NCI-H446 treated with DMSO at 0.1 percent for 48 hours (cell line): Measurements from ENCODE around the gene ANKFY1.

Experiments
- DNase-seq: peaks from one replicate; lab custom pipeline; 2025; lab: John Stamatoyannopoulos, UW

ANKFY1 gene

DNA sequence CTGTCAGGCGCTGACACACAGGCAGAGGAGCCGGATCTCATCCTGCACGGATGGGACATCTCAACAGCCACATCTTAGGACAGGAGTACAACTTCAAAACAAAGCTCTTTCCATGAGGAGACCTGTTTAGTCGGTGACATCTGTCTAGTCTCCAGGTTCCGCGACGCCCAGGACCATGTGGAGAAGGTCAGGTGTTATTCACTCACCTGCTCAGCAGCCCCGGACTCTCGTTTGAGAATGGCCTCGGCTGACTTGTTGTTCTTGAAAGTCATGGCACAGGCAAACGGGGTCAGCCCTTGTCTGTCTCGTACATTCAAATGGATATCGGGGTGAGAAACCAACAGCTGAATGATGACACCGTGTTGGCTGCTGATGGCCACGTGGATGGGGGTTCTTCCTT is 85.1 kb downstream of the ANKFY1 start:
- no peak for DNase-seq

DNA sequence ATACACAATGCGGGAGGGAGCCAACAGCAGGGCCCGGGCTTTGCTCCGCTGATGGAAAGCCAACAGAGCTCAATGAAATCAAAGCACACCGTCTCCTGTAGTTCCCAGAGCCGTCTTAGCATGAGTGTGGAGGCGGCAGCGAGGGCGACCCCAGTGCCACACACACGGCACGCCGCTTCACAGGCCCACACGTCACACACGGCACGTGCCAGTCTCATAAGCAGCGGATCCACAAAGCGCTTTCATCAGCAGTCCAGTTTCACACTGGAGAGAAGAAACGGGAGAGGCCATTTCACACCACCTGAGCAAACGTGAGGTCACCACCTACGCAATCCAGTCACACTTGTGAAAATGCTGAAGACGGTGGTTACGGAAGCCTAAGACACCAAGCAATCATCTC is 86.0 kb downstream of the ANKFY1 start:
- DNase-seq, result no peak

DNA sequence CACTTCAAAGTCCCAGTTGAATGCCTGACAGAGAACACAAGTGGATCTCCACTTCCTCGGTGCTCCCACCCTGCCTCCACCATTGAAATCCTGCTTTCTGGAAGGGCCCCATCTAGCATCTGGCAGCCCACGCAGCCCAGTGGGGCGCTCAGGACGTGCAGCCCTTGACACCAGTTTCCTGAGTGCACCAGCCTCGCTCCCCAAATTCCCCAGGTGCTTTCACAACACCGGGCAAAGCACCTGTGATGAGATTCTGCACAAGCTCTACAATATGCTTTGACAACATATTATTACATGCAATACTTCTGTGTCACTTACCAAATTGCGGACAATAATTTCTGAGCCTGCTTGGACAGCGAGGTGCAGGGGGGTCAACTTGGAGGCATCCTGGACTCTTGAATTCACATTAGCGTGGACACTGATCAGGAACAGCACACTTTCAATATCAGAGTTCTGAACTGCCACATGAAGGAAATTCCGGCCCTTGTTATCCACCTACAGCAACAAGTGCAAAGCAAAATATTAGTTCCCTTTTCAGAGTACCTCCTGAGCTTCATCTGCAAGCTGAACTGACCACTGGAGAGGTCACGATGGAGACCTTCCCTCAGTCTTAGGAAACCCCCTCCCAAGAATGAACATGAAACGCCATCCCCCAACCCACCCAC is 86.8 kb downstream of the ANKFY1 start:
- DNase-seq, result no peak

GRCh38 chr17:4175921-4176807 is 87.6 kb downstream of the ANKFY1 start:
- no peak for DNase-seq

DNA sequence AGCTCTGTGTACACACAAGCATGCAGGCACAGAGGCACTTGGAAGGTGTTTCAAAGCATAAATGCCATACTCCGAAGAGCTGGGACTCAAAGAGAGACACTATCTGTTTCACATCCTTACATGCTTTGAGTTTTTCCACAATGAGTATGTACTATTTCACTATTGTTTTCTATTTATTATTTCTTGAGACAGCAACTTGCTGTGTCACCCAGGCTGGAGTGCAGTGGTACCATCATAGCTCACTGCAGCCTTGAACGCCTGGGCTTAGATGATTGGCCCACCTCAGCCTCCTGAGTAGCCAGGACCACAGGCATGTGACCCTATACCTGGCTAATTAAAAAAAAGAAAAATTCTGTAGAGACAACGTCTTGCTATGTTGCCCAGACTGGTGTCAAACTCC is 89.2 kb downstream of the ANKFY1 start:
- DNase-seq, result no peak

GRCh38 chr17:4173781-4174180 is 90.0 kb downstream of the ANKFY1 start:
- no peak for DNase-seq

DNA sequence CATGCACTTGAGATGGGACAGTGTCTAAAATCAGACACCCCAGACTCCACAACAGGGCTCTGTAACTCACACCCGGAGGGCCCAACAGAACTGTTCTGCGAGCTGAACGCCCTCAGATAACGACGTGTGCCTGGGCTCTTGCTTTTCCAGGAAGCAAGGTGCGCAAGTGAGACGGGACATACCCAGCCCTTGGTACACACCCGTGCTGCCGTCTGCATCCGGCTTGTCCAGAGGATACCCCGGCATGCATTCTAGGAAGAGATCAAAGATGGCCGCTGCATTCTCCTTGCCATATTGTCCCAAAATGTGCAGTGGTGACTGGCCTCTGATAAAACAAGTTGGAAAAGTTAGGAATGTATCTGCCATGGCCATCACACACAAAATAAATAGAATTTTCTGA is 91.4 kb downstream of the ANKFY1 start:
- no peak for DNase-seq

DNA sequence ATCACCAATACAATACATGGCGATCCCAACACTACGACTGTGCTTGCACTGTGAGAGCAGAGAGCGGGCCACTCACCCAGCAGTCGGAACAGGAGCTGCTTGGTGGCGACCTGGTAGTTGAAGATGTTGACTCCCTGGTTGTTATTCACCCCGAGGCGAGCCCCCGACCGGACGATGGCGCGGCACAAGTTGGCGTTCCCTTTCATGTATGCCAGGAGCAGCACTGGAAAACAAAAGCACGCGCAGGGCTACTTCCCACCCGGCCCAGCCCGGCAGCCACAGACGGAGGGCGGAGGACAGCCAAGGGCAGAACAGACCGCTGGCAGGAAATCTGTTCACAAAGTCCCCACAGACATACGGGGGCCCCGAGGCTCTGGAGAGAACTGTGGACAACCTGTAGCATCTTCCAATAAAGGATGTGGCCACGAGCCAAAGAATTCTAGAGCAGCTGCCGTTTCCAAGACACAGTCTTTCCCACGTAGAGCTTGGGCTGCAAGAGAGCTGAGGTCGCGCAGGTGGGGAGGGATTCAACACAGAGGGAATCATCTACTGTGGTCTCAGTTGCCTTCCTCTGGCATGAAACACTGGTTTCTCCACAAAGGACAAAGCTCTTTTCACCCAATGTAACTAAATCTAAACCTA is 93.0 kb downstream of the ANKFY1 start:
- DNase-seq, result no peak

DNA sequence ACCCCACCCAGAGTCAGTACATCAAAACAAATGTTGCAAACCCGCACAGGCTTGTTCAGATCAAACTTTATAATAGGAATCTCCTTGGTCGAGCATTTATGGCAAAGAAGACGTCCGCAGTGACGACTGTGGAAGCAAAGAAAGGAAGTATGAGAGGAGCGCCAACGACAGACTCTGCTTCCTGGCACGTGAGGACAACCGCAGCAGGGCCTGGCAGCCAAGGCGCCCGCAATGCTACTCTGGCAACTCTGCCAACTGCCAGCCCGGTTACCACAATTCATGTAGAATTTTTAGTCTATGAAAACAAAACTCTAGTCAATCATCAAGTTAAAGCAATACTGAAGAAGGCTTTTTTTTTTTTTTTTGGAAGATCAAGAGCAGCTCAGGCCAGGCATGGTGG is 96.0 kb downstream of the ANKFY1 start:
- no peak for DNase-seq

- no peak for DNase-seq
Measured at GRCh38 chr17:4166419-4166818, 97.4 kb downstream of the ANKFY1 start.

DNA sequence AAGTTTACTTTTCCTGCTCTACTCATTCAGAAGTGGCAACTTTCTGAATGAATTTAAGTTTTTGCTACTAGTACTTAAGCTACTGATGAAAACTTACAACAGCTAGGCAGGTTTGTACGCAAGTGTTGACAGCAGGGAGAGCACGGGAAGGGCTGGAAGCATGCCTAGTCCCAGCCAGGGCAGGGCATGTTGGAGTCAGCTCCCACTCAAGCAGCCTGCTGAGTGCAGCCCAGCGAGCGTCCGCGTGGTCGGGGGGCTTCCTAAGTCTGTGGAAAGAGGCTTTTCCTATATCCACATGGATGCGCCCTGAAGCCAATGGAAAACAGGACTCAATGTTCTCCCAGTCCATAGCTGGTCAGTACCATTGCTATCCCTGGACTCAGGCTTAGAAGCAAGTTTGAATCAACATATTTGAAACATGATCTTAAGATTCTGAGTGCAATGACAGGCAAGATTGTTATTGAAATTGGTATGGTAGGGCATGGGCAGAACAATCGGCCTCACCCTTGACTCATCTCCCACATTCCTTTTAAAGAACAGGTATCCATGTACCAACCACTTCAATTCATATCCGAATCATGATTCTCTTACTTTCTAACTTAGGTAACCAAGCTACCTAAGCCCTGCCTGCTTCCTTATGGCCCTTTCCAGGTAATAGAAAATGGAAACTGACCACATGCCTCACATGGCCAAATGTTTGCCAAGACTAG is 98.3 kb downstream of the ANKFY1 start:
- no peak for DNase-seq

DNA sequence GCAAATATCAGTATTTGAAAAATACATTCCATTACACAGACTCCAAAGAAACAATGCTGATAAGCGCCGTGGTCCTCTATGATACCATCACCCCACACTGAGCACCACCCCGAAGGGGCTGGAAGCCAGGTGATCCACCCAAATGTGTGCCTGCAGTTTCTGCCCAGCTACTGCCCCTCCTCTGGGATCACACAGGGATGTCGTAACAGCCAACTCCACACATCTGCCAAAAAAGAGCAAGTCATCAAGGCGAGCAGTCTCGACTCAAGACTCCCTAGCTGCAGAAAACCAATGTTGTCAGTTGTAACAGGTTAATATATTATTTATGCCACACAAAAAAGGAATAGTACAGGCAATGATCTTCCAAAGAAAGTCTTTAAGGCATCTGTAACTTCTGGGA is 99.8 kb downstream of the ANKFY1 start:
- no peak for DNase-seq

DNA sequence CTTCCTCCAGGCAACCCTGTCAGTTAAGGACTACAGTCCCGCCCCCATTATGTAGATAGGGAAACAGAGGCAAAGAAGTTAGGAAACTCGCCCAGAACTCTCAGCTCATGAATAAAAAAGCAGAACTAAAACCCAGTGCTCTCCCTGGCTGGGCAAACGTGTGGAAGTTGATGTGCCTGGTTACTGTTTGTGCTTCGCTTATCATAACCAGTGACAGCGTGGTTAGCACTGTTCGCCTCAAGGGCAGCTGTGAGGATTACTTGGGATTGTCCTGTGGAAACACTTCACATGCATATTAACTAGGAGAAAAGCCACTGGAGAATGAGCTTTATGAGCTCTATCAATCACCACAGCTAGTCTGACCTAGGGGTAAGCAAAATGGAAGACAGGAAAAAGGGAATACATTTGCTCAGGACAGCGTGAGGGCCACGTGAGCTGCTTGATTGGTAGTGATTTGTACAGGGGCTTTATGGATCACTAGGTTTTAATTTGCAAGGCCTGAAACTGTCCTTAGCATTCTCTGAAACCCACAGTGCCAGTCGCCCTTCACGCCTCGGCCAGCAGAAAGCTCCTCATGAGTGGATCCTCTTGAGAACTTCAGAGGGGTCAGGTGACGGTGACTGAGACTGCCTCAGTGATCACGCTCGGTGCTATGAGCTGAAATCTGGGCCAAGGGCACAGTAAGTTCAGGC is 100.9 kb downstream of the ANKFY1 start:
- DNase-seq, result no peak

- DNase-seq, result no peak
Measured at GRCh38 chr17:4162321-4162720, 101.5 kb downstream of the ANKFY1 start.

DNA sequence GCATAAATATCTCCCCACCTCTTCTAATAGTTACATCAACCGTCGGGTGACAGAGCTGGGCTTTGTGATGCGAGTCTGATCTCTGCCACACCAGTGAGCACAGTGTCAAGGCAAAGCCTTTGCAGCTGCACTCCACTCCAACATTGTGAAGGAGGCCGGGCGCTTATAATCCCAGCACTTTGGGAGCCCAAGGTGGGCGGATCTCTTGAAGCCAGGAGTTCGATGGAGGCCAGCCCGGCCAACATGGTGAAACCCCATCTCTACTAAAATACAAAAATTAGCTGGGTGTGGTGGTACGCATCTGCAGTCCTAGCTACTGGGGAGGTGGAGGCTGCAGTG is 101.8 kb downstream of the ANKFY1 start:
- no peak for DNase-seq

DNA sequence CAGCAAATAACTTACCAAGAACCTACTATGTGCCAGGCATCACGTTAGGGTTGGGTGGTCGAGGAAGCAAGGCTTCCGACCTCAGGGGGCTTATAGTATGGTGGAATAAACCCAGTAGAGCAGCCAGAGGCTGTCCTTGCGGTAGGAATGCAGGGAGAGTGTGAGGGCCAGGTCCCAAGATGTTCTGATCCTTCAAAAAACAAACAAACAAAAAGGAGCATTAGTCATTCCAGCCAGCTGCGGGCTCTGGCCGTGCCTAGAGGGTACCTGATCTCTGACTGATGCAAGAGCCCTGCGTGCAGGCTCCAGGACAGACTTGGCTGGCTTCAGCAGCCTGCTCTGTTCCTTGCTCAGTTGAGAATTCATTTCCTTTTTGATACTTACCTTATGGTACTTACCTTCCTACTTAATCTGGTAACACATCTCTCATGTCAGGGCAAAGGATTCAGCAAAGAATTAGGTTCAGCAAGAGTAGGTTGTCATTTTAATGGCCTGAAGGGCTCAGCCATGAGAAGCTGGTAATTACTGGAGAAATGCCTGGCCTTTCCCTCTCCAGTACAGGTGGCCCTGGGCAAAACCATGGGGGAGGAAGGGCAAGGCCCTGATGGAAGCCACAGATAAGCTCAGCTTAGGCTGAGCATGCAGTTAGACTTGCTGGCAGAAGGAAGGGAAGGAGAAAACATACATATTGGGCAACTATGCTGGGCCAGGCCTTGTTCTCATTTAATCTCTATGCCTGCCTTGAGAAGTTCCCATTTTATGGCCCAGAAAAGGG is 102.4 kb downstream of the ANKFY1 start:
- no peak for DNase-seq

DNA sequence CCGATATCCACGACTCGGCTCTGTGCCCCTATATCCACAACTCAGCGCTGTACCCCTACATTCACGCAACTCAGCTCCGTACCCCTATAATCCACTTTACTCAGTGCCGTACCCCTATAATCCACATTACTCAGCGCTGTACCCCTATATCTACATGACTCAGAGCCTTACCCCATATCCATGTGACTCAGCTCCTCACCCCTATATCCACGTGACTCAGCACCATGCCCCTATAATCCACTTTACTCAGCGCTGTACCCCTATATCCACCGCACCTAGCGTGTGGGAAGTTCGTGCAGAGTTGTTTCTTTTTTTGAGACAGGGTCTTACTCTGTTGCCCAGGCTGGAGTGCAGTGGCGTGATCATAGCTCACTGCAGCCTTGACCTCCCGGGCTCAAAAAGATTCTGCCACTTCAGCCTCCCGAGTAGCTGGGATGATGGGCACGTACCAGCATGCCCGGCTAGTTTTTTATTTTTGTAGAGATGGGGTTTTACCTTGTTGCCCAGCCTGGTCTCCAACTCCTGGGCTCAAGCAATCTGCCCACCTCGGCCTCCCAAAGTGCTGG is 103.4 kb downstream of the ANKFY1 start:
- no peak for DNase-seq

DNA sequence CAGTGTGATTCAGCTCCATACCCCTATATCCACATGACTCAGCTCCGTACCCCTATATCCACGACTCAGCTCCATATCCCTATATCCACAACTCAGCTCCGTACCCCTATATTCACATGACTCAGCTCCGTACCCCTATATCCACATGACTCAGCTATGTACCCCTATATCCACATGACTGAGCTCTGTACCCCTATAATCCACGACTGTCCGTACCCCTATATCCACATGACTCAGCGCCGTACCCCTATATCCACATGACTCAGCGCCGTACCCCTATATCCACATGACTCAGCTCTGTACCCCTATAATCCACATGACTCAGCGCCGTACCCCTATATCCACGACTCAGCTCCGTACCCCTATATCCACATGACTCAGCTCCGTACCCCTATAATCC is 104.0 kb downstream of the ANKFY1 start:
- DNase-seq, result no peak

DNA sequence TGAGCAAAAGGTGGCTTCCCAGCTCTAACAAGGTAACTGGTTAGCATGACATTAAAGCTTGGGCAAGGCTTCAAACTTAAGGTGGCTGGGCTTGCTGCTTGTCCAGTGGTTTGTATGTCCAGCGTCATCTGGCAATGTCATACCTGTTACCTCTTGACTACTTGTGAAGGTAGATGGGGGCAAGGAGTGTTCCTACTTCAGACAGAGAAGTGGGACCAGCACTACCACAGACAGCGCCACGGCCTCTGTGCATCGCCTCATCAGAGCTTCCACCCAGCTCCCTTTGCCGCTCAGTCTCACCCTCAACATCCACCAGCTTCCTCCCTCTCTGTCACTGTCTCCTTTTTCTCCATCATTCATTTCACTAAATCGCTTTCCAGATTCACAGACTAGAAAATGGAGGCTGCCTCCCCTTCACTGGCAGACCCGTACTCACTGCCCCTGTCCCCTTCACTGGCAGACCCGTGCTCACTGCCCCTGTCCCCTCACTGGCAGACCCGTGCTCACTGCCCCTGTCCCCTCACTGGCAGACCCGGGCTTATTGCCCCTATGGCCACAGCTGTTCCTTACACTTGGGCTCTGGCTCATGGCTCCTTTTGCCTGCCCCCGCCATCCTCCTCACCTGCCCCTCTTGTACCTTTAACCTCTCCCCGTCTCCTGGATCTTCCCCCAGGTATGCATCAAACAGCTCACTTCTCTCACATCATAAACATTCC is 106.0 kb downstream of the ANKFY1 start:
- no peak for DNase-seq

DNA sequence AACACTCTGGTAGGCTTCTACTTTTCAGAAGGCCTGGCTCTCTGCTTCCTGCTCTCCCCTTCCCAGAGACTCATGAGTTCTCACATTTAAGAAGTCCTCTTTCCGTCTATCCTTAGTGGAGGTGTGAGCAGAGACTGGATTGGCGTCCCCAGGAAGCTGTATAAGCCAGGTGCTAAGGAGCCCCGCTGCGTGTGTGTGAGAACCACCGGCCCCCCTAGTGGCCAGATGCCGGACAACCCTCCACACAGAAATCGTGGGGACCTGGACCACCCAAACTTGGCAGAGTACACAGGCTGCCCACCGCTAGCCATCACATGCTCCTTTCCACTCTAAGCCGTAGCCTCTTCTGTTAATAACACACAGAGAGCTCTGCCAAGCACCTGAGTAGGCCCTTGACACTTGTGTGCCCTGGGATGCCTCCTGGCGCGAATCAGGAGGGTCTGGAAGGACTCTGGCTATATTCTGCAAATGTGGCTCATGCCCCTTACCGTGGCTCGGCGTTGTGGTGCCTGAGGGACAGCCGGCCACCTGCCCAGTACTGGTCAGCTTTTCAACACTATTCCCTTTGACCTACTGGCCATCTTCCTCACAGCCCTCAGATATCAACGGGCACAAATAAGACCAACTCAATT is 106.9 kb downstream of the ANKFY1 start:
- DNase-seq, result no peak
